Mucosa of rectum (tissue), 2 donors: ENCODE measurements around the gene AKT1S1.
"Not testable (repeated sequence)": the region's sequence is repeated elsewhere in the genome, so short reads cannot be mapped to it uniquely, and the experiment has no call there.

Experiments used
- H3K27ac ChIP-seq, 2 donors: one replicate each; pipeline ENCODE4 v1.7.0; 2013; ENCODE audit warnings: inconsistent platforms in 2 of 2, low read depth in 2 of 2, low read length in 2 of 2
- H3K27me3 ChIP-seq, 2 donors: one replicate each; pipeline ENCODE4 v1.7.0; 2013; ENCODE audit warnings: low read length in 2 of 2; ENCODE audit not compliant: control insufficient read depth in 2 of 2, insufficient read depth in 2 of 2
- H3K36me3 ChIP-seq, 2 donors: one replicate each; pipeline ENCODE4 v1.7.0; 2013; ENCODE audit warnings: low read length in 2 of 2; ENCODE audit not compliant: control insufficient read depth in 2 of 2, insufficient read depth in 2 of 2
- H3K4me1 ChIP-seq, 2 donors: one replicate each; pipeline ENCODE4 v1.7.0; 2013; ENCODE audit warnings: low read length in 2 of 2, mild to moderate bottlenecking in 1 of 2; ENCODE audit not compliant: control insufficient read depth in 2 of 2, insufficient read depth in 2 of 2
- H3K4me3 ChIP-seq, 2 donors: one replicate each; pipeline ENCODE4 v1.7.0; 2013; ENCODE audit warnings: low read length in 2 of 2
- H3K9ac ChIP-seq, 2 donors: one replicate each; pipeline ENCODE4 v1.7.0; 2013; ENCODE audit warnings: low read length in 2 of 2, low read depth in 1 of 2, mild to moderate bottlenecking in 1 of 2
- H3K9me3 ChIP-seq, 2 donors: one replicate each; pipeline ENCODE4 v1.7.0; 2013; ENCODE audit warnings: low read length in 2 of 2; ENCODE audit not compliant: control insufficient read depth in 2 of 2
- donor health status: healthy.
- donor health status: Normal muscosa, but diverticular disease.

The AKT1S1 gene

DNA sequence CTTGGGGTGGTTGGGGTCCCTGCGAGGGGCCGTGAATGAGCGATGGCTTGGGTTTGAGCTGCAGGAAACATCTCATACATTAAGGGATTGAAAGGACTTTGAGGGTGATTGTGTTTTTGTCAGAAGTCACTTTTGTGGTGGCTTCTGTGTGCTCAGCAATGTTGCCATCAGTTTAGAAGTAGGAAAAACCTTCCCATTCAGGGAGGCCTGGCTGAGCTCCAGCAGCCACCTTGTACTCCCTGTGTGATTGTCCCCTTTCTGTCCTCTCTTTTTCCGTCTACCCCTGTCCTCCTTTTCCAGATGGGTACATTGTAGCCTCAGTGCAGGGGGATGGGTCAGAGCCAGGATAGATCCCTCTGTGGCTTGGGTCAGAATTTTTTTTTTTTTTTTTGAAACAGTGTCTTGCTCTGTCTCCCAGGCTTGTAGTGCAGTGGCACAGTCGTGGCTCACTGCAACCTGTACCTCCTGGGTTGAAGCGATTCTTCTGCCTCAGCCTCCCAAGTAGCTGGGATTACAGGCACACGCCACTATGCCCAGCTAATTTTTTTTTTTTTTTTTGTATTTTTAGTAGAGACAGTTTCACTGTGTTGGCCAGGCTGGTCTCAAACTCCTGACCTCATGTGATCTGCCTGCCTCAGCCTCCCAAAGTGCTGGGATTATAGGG lies 57.6 kb downstream of the AKT1S1 start:
- H3K27ac ChIP-seq, H3K9me3 ChIP-seq, H3K27me3 ChIP-seq: not testable (repeated sequence)
- peak overlapping the region in 1 of 2 donors; percentile 97 for H3K4me3 ChIP-seq
- H3K4me1 ChIP-seq = peaks cover 9 to 11% of the 10 kb centered on the region in 2 donors
- H3K9ac ChIP-seq = peak overlapping the region in 1 of 2 donors; percentile 88
- H3K36me3 ChIP-seq = peaks cover 10 to 12% of the 10 kb centered on the region in 2 donors
